Muscle of leg (tissue), 11 donors: ENCODE measurements around the gene SHMT1. TPM values are rescaled to one million over a fixed set of nuclear protein-coding genes. Genes with fewer than 3 reads are reported as not detected.
"Not testable (repeated sequence)": the region's sequence is repeated elsewhere in the genome, so short reads cannot be mapped to it uniquely, and the experiment has no call there.

Experiments used
- DNase-seq: peaks from one replicate; pipeline ENCODE4 v3.0.0; 2013
- H3K27ac ChIP-seq: one replicate; pipeline ENCODE4 v1.5.1; 2013; ENCODE audit warnings: mild to moderate bottlenecking, low read length, control low read depth
- H3K27me3 ChIP-seq: one replicate; pipeline ENCODE4 v1.6.1; 2013; ENCODE audit warnings: low read length; ENCODE audit not compliant: control insufficient read depth, insufficient read depth
- H3K36me3 ChIP-seq: one replicate; pipeline ENCODE4 v1.6.1; 2013; ENCODE audit warnings: low read length; ENCODE audit not compliant: control insufficient read depth, insufficient read depth
- H3K4me1 ChIP-seq: one replicate; pipeline ENCODE4 v1.6.1; 2013; ENCODE audit warnings: low read length; ENCODE audit not compliant: control insufficient read depth, insufficient read depth
- H3K4me3 ChIP-seq: one replicate; pipeline ENCODE4 v1.5.1; 2013; ENCODE audit warnings: low read length, control low read depth
- H3K9me3 ChIP-seq: replicated peaks from 2 replicates; pipeline ENCODE4 v1.6.1; 2013; ENCODE audit warnings: low read depth, low read length; ENCODE audit not compliant: control insufficient read depth
- WGBS: methylation state at CpG from one replicate; pipeline ENCODE4 v1.1.5; 2013; ENCODE audit warnings: missing lambda C conversion rate; ENCODE audit not compliant: insufficient coverage; 5-methylcytosine and 5-hydroxymethylcytosine counted together
- polyA plus RNA-seq, 8 donors: library from polyadenylated mRNA; unstranded; fragments of 120-200 nt; gene quantifications; one replicate each; pipeline versions ENCODE4 v1.2.1 to v1.2.3, GENCODE V29; 2013; ENCODE audit warnings: inconsistent platforms in 1 of 8, low replicate concordance in 1 of 8; ENCODE audit not compliant: insufficient read length in 8 of 8, insufficient read depth in 1 of 8
- total RNA-seq: library from RNA; stranded (reverse); fragments of 120-200 nt; gene quantifications from one replicate; pipeline ENCODE4 v1.2.4, GENCODE V29; 2013

SHMT1 gene
- total and polyA plus RNA-seq, 9 donors: 7.0 to 14.1 (median 11.2) TPM

GRCh38 chr17:18319604-18320256 lies 43.6 kb downstream of the SHMT1 start:
- no peaks in the 10 kb centered on the region for H3K27me3 ChIP-seq
- H3K4me1 ChIP-seq: peaks cover 36% of the 10 kb centered on the region
- H3K27ac ChIP-seq: no peak overlapping the region
- no peak overlapping the region for H3K4me3 ChIP-seq
- DNase-seq: peak; percentile 61
- WGBS: 49% methylated on average over 8 of the region's 13 CpGs
- H3K36me3 ChIP-seq: peaks cover 74% of the 10 kb centered on the region
- H3K9me3 ChIP-seq: no peaks in the 10 kb centered on the region

- WGBS: 88% methylated on average over 13 of the region's 18 CpGs
- no peaks in the 10 kb centered on the region for H3K27me3 ChIP-seq
- peaks cover 66% of the 10 kb centered on the region for H3K36me3 ChIP-seq
- H3K4me1 ChIP-seq: peaks cover 40% of the 10 kb centered on the region
- no peak for DNase-seq
- H3K4me3 ChIP-seq: no peak overlapping the region
- H3K9me3 ChIP-seq: no peaks in the 10 kb centered on the region
- H3K27ac ChIP-seq: no peak overlapping the region
These were observed 44.4 kb downstream of the SHMT1 start for GRCh38 chr17:18318771-18319450.

GRCh38 chr17:18318117-18318516 lies 45.2 kb downstream of the SHMT1 start:
- Histone ChIP-seq H3K4me1 (peaks cover 48% of the 10 kb centered on the region), H3K4me3 (no peak overlapping the region), H3K27me3 (no peaks in the 10 kb centered on the region), H3K27ac (no peak overlapping the region), H3K36me3 (peaks cover 59% of the 10 kb centered on the region), H3K9me3 (no peaks in the 10 kb centered on the region)
- WGBS: no CpG with 5 or more reads among the region's 7 CpGs
- no peak for DNase-seq

DNA sequence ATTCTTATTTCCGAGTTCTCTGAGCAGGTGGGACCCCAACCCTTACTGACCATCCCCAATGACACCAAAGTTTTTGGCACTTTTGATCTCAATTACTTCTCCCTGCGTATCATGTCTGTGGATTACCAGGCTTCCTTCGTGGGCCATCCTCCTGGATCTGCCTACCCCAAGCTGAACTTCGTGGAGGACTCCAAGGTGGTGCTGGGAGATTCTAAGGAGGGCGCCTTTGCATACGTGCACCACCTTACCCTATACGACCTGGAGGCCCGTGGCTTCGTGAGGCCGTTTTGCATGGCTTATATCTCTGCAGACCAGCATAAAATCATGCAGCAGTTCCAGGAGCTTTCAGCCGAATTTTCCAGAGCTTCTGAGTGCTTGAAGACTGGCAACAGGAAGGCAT lies 47.4 kb downstream of the SHMT1 start:
- Histone ChIP-seq H3K9me3 (no peaks in the 10 kb centered on the region), H3K27me3 (no peaks in the 10 kb centered on the region), H3K27ac (no peak overlapping the region), H3K4me3 (peak overlapping the region; percentile 83), H3K36me3 (peaks cover 58% of the 10 kb centered on the region), H3K4me1 (peaks cover 49% of the 10 kb centered on the region)
- DNase-seq: no peak
- WGBS: 84% methylated on average over 9 of the region's 11 CpGs

GRCh38 chr17:18315562-18315922 lies 47.8 kb downstream of the SHMT1 start:
- peaks cover 49% of the 10 kb centered on the region for H3K4me1 ChIP-seq
- peak overlapping the region; percentile 83 for H3K4me3 ChIP-seq
- peaks cover 54% of the 10 kb centered on the region for H3K36me3 ChIP-seq
- H3K27ac ChIP-seq: peak overlapping the region; percentile 87
- WGBS: 13% methylated on average over 11 of the region's 18 CpGs
- DNase-seq: peak; percentile 30
- H3K9me3 ChIP-seq: no peaks in the 10 kb centered on the region
- no peaks in the 10 kb centered on the region for H3K27me3 ChIP-seq

DNA sequence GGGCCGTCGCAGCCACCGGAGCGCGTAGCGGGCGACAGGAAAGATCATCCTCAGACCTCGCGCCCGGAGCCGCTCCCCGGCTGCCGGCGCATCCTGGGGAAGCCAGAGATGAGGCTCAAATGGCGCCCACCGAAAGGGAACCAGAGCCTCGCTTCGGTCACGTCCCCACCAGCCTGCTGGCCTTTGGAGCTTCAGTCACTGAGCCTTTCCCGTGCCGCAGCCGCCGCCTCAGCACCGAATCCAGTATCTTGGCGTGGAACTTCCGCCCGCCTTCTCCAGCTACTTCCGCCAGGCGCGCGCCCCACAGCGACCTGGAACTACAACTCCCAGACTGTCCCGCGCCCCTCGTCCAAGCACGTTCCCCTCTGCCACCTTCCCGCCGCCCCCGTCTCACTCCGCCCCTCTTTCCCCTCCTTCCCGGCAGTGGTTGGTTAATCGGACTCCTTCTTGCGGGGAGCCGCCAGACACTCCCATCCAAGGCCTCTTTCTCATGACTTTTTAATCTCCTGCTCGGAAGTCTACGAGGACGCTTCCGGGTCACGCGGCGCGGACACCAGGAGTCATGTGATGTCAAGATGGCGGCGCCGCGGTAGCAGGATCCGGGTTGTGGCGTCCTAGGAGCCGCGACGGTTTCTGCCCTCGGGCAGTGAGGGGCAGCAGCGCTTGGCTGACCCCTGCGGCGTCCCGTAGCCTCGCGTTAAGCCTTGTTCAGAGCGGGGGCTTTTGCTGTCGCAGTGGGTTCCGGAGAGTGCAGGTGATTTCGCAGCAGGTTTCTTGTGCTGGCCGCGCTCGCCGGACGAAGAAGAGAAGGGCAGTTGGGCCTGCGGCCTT lies 48.4 kb downstream of the SHMT1 start, which contains the start of the genes SMCR8 and TOP3A:
Gene SMCR8, plus strand, starts transcription at position 563 of the 831 bp plus-strand sequence. CDS start 497 bp downstream, outside the sequence.
Gene TOP3A, minus strand, starts transcription at position 264 of the 831 bp plus-strand sequence. Its CDS starts 216 bp downstream, at position 48.
- H3K36me3 ChIP-seq: peaks cover 53% of the 10 kb centered on the region
- no peaks in the 10 kb centered on the region for H3K27me3 ChIP-seq
- 0% methylated on average over 76 of the region's 78 CpGs for WGBS
- H3K9me3 ChIP-seq: no peaks in the 10 kb centered on the region
- DNase-seq: peak; percentile 100
- H3K4me1 ChIP-seq: peaks cover 47% of the 10 kb centered on the region
- H3K4me3 ChIP-seq: peak within 1 kb of the TSS; percentile 83
- peak within 1 kb of the TSS; percentile 87 for H3K27ac ChIP-seq

- WGBS: 0% methylated on average over 35 of the region's 39 CpGs
- H3K4me1 ChIP-seq: peaks cover 44% of the 10 kb centered on the region
- no peaks in the 10 kb centered on the region for H3K27me3 ChIP-seq
- no peaks in the 10 kb centered on the region for H3K9me3 ChIP-seq
- peak overlapping the region; percentile 83 for H3K4me3 ChIP-seq
- peak overlapping the region; percentile 87 for H3K27ac ChIP-seq
- H3K36me3 ChIP-seq: peaks cover 48% of the 10 kb centered on the region
- peak; percentile 26 for DNase-seq
These were observed 49.2 kb downstream of the SHMT1 start for GRCh38 chr17:18314059-18314730.

- H3K4me1 ChIP-seq: peaks cover 12% of the 10 kb centered on the region
- no peaks in the 10 kb centered on the region for H3K27me3 ChIP-seq
- H3K36me3 ChIP-seq: peaks cover 46% of the 10 kb centered on the region
- 100% methylated on average over 1 of the region's 4 CpGs for whole genome bisulfite sequencing
- no peak overlapping the region for H3K27ac ChIP-seq
- no peaks in the 10 kb centered on the region for H3K9me3 ChIP-seq
- DNase-seq: no peak
- no peak overlapping the region for H3K4me3 ChIP-seq
These were observed 54.1 kb downstream of the SHMT1 start for GRCh38 chr17:18309202-18309601.

GRCh38 chr17:18303206-18303605 lies 60.1 kb downstream of the SHMT1 start:
- H3K4me3 ChIP-seq, H3K27me3 ChIP-seq, DNase-seq, H3K4me1 ChIP-seq, H3K27ac ChIP-seq, H3K9me3 ChIP-seq: not testable (repeated sequence)
- H3K36me3 ChIP-seq: peaks cover 65% of the 10 kb centered on the region
- 46% methylated on average over 4 of the region's 13 CpGs for WGBS
